ENCODE measurements around the gene CNTN2.

The CNTN2 gene

DNA sequence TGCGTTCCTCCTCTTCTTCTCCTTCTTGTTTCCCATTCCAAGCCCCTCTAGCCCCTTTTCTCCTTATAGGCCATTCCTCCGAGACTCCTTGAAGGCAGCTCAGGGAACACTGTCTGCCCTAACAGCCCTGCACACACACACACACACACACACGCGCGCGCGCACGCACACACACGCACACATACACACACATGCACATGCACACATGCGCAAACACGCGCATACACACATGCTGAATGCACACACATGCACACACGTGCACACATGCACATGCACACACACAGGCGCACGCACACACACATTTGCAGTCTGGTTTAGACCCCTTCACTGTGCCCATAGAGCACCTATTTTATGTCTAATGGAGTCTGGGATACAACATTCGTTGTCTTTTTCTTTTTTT, 17.8 kb upstream of the CNTN2 start:
- DNase-seq, result no peak

DNA sequence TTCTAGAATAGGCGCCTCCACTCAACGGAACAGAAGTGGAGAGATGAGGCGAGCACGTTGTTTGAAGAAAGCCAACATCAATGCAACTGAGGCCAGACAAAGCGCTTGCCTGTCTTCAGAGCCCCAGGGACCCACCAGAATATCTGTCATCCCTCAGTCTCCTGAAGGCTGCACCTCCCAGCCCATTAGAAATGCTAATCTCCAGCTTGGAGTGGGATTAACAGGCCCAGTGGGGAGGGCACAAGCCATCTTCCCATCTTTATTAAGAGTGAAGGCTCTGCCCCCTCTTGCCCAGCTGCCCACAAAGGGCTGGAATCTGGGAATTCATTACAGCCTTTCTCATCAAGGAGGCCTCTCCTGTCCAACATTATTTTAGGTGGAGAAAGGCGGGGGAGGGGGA, 16.8 kb upstream of the CNTN2 start:
- DNase-seq, result no peak

DNA sequence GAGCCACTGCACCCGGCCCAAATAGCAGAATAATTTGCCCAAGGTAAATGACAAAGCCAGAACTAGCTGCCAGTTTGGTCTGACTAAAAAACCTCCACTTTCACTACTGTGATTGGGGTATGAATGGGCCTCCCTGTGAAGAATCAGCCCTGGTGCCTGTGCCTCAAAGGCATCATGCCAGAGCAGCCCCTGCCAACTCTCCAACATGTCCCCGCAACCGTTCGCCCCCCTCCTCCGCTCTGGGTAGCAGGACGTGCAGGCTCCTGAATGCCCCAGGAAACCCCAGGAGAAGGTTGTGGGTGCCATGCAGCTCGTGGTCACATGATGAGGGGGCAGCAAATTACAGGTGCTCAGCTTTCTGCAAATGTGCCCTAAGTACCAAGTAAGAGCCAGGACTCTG, 14.6 kb upstream of the CNTN2 start:
- DNase-seq, result no peak

DNA sequence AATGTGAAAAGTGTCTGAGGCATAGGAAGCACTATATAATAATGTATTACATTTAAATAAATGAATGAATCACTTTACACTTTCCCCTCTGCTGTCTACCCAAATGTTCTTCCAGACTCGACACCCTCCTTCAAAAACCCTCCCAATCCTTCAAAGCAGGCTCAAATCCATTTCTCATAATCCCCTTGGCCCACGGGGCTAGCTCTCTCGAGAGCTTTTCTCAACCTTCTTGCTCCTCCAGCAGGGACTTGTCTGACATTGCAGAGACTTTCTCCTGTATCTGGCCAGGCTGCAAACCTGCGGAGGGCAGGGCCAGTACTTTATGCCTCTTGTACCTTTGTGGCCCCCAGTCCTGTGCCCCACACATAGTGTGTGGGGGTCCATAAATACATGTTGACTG, 14.1 kb upstream of the CNTN2 start:
- no peak for DNase-seq

DNA sequence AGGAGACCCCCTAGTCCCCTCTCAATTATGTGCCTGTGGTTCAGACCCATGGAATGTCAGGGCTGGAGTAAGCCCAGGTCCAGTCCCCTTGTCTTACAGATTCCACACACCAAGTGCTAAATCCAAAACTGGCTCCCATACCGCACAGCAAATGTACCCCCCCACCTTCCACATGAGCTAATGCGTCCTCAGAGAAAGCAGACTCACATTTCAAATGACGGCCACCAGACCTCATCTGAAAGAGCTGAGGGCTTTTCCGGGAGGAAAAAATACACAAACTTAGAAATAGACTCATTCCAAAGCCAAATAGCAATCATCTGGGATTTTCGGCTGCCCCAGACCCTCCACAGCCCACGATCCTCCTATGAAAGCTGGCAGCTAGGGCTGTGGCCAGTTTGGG, 12.8 kb upstream of the CNTN2 start:
- DNase-seq, result no peak

DNA sequence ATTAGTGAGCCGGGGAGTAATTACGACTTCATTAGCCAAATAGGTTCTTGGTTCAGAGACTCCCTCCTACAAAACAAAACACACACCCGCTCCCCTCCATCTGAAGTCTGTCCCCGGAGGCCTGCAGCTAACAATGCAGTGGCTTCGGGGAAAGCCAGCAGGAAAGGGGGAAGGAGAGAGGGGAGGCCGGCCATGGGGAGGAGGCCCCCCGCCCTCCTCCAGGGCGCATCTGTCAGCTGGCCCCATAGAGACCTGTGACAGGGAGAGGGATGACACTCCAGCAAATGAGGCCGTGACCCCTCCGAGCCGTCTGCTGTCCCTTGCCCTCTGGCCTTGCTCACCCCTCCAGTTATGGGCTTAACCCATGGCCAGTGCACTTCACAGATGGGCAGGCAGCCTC, 12.1 kb upstream of the CNTN2 start:
- DNase-seq, result no peak

DNA sequence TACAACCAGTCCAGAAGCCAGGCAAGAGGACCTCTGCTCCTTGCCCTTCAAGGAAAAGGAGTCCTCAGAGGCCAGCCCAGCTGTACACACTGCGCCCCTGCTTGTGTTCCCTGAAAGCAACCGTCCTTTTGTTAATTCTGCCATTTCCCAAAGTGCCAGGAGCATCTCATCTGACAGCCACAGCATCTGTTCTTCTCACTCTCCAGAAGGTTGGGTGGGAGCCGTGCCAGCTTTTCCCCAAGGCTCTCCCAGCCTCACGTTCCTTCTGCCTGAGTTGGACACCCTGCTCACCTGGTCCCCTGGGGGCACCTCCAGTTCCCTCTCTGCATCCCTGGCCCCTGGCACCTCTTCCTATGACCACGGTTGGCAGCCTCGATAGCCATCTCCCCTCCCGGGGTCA, 10.5 kb upstream of the CNTN2 start:
- DNase-seq, result no peak

DNA sequence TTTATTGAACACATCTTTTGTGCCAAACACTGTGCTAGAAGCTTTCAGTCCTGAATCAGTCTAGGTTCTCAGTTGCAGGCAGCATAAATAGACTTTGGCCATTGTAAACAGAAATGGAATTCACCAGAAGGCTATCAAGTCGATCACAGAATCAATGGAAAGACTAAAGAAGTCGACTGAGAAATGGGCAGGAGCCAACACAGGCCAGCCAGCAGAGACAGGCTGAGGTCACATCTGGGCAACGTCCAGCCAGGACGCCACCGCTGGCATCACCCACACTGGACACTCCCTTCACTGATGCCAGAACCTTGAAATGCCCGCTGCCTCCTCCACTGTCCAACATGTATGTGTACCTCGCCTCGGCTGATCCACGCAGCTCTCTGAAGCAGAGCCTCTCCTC, 5.5 kb upstream of the CNTN2 start:
- DNase-seq, result no peak

DNA sequence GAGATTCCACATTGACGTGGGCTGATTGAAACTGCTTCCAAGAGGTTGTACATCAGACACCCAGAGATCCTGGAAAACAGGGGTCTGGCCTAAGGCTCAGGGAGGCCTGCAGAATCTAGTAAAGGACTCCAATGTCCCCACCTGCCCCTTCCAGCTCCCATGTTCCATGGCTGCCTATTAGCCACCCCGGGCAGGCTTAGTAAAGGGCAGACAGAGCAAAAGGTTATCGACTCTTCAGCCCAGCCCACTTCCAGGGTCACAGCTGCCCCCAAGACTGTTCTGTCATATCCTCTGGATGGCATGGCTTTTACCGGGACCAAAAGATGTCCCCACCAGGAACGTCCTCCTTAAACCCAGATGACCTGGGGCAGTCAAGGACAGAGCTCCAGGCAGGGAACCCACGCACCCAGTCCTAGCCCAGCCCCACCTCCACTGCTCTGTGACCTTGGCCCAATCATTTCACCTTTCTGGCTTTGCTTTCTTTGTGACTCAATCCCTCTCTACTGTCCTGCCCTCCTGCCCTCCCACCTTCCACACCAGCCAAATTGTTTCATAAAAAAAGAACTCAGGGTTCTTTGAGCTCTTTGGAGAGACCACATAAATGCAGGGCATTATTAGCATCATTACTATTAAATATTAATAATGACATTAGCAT, 4.8 kb upstream of the CNTN2 start:
- DNase-seq, result no peak

DNA sequence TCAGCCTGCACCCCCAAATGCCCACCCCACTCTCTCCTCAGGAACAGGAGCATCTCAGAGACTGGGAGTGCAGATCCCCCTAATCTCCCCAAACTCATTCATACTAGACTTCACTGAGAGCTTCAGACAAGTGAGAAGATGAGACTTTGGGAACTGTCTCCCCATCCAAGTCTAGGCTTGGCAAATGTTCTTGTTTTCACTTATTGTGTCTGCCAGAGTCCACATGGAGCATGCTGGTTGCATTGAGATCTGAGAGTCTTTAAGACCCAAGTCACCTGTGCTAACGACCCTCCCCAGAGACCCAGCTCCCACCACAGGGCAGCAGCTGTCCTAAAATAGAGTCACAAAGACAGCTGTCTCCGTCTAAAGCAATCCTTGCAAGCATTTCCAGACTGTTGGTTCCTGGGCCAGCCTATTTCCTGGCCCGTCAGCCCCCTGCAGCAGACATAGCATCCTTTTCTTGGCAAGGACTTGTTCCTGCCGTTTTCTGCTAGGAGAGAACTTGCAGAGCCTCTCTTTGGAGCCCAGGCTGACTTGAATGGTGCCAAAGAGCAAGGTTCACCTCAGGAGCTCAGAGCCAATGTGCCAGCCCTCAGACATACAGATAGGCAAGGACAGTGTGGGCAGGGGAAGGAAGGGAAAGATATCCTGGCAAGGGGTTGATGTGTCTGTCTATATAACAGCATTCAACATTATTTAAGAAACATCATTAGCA, 1.9 kb upstream of the CNTN2 start:
- no peak for DNase-seq

DNA sequence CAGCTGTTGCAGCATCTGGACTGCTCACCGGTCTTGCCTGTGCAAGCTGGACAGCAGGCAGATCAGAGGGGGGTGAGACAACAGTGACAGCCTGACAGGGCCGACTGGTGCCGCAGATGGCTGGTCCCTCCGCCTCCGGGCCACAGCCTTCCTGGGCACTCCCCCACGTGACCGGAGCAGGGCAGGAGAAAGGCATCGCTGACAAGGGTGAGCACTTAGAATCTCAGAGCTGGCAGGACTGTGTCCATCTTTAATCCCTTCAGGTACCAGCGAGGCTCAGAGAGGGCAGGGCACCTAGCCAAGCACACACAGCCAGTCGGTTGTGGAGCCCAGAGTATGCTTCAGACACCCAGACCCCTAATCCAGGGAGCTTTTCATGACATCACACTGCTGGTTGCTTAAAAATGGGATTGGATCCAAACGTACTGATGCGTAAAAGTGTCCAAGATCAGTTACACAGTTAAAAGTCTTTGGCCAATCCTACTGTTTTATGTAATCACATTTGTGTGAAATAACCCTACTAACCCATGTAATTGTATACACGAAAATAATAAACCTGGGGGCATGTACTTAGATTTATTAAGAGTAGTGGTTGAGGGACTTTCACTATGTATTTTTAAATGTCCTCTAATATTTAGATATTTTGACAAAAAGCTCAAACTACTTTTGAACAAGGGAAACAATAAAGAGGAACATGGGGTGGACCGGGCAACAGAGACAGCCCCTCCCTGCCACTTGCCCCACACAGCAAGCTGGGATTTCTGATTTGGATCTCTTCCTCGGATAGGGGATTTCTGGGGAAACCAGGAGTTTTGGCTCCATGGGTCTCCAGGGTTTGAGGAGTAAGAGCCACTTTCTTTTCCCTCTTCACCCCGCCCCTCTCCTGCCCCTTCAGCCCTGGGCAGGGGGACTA, 758 bp upstream of the CNTN2 start:
- DNase-seq, result no peak

DNA sequence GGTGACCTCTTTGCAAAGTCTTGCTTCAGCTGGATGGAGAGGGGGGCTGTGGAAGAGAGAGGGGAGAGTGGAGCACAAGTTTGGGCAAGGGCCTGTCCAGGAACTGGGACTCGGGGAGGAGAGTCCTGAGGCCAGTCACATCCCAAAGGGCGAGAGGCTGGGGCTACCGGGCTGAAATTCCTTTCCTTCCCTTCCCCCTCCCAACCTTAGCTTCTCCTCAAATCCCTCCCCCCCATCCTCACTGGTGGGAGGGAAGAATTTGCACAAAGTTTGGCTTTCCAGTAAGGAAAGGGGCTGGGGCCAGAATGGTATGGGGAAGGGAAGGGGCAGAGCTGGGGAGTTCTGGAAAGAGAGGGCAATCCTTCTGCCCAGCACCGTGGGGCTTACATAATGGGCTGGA, 854 bp downstream of the CNTN2 start:
- no peak for DNase-seq

DNA sequence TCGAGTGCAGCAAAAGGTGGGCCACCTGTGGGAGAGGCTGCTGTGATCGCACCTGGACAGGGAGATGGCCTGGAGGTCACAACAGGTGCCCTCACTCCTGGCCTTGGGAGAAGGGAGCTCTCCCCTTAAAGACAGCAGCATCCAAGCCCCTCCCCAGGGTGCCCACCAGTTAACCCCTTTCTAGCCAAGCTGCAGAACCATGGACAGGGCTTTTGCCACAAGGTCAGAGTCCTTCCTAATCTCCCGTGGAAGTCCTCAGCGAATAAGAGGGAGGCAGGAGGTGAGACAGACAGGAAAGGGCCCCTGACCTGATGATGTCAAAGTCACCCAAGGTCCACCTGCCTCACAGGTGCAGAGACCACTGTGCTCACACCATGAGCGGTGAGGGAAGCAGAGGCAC, 1.7 kb downstream of the CNTN2 start:
- no peak for DNase-seq

DNA sequence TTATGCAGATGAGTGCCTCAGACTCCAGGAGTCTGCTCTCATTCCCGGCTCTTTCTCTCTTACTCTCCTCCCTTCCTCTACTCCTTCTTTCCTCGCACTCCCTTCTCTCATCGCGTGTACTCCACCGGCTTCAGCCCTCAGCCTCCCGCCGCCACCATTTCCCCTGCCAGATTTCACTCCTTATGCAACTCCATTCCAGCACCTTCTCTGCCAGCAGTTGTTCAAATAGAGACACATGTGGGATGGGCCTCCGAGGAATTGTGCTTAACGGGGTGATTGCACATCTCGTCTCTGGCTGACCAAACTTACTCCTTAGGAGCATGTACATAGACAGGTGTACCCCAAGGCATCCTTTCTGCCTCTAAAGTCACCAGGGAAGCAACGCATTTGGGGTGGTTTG, 2.1 kb downstream of the CNTN2 start:
- DNase-seq, result no peak

DNA sequence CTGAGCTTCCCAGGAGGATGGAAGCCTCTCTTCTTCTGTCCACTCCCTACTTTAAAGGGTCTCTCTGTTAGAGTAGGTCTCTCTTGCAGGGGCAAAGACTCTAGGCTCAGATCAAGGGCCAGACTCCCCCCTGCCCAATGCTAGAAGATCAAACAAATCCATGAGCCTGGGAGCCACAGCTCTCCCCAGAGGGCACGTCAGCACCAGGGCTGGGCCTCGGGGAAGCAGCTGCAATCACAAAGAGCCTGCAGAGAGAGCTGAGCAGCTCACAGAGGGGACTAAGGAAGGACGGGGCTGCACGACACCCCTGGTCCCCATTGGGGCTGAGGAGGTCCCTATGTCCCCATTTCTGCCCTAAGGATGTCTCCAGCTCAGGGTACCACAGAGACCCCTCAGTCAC, 3.9 kb downstream of the CNTN2 start:
- DNase-seq, result no peak

DNA sequence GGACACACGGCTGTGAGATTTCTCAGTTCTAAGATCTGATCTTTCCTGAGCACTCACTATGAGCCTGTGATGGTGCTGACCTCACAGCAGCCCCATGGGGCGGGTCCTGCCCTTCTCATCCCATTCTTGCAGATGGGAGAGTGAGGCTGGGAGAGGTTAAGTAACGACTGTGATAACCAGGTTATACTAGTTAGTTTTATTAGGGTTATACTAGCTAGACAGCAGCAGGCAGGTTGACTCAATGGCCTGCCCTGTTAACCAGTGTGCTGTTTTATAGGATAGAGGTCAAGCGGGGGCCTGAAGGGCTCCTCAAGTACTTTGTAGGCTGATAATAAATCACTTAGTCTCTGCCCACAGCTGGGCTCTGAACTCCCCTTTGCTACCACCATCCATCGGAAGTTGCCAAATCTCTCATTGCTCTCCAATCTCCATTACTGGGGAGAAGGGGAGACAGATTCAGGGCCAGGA, 4.8 kb downstream of the CNTN2 start:
- no peak for DNase-seq

DNA sequence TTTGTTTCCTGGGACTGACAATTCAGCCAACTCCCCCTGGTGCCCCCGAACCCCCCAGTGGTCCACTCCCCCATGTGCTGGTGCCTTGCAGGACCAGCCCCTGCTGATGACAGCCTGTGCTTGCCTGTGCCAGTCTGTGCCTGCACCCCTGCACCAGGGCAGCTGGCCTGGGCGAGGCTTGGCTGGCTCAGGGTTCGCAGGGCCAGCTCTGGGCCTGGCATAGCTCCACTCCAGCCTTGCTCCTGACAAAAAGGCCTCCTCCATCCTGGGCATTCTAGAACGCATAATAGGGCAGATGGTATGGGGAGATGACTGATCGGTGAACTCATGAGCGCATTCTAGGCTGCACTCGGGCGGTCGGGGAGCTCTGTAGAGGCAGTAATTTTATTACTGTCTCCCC, 5.4 kb downstream of the CNTN2 start:
- no peak for DNase-seq

DNA sequence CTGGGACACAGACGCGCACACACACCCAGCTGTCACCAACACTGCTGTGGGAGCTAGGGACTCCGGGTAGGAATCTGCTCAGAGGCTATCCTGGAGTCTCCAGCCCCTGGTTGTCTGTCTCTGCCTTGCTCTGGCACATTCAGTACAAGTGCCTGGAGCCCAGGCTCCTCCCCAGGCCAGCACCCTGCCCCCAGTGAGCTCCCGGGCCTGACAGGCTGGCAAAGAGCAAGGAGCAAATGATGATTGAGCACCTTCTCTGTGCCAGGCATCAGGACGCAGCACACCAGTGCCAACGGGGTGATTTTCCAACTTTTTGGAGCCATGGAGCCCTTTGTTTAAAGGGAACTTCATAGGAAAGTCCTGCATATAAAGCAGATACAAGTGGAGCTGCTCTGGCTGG, 6.5 kb downstream of the CNTN2 start:
- DNase-seq, result no peak

DNA sequence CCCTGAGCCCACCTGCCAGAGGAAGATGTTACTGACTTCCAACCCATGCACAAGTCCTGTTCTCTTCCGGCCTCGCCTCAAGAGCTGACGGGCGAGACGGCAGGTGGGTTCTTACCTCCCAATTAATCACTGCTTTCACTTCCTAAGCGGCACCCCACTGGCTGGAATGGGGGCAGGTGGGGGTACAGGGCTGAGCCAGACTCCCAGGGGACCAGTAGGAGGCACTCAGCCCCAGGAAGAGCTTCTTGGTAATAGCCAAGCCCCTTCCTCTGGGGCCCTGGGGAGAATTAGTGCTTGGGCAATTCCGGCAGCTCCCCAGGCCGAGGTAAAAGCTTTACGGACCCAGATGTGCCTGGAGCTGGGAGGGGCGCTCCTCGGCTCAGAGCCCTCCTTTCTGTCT, 9.7 kb downstream of the CNTN2 start:
- DNase-seq, result no peak

DNA sequence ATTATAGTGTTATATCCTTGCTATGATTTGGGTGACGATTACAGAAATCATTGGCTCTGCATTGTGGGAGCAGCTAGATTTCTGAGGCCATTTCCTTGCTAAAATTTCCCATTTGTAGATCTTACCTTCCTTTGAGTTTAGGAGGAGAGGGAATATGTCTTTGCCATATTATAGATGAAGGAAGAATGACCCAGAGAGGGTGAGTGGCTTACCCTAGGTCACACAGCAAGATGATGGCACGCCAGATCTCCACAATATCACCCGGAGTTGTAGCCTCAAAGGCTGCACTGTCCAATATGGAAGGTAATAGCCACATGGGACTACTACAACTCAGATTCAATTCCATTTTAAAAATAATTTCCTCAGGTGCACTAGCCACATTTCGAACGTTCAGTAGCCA, 10.3 kb downstream of the CNTN2 start:
- DNase-seq, result no peak

DNA sequence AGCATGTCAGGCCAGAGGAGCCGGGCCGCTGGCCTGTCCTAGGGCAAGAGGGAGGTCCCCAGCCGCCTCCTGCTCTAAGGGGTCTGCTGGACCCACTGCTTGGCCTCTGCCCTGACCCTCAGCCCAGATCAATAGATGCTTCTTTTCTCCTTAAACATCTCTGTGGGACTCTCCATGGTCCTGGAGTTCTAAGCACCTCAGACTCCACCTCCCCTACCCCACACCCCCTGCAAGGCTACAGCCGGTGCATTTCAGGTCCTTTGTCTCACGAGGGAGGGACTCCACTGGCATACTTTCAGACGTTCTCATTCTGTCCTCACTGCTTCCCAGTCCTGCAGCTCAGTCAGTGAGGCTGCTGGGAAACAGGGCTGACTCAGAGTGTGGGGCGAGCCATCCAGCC, 11.0 kb downstream of the CNTN2 start:
- DNase-seq, result no peak

DNA sequence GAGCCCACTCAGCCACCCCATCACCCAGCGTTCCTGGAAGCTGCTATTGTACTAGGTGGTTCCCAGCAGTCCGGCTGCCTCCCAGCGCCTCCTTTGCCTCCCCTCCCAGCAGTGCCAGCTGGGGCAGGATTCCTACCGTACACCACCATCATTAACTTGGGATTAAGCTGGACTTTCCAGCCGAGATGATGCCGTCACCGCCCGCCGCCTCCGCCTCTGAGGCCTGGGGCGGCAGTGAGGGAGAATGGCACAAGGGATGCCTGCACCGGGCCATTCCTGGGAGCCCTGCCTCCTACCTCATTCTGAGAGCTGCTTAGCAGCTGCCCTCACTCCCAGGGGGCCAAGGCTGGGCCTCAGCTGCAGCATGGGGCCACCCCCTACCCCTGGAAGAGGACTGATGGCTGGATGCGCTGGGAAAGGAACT, 13.2 kb downstream of the CNTN2 start:
- DNase-seq, result no peak

DNA sequence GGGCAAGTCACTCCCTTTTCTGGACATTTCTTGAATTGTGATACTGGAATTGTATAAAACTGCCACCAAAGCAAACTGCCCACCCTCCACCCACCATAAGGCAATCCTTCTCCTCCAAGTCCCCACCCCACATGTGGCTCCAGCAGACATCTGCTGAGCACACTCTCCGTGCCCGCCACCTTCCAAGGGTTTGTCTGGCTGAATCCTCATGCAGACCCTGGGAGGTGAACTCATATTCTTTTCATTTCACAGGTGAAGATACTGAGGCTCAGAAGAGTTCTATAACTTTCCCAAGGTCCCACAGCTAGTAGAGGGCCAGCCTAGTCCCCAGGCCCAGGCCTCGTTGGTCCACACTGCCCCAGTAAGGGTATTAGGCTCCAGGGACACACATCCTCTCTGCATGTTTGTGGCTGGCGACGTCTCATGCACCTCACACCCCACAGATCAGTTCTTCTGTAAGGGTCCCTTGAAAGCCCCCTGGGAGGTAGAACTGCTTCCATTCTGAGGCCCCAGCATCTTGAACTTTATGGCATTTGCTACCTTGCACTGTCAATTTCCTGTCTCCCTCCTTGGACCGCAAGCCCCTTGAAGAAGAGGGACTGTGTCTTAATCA, 14.1 kb downstream of the CNTN2 start:
- no peak for DNase-seq
